GM18519 (cell line): ENCODE results near the gene B3GALT2.

Experiments used
- ATAC-seq: cut with Tn5 transposase; IDR thresholded peaks from one replicate; pipeline ENCODE4 v1.9.1; 2021; ENCODE audit warnings: mild to moderate bottlenecking, moderate library complexity; ENCODE audit not compliant: unreplicated experiment, low FRiP score

The B3GALT2 gene

GRCh38 chr1:193183019-193183627 is 3.3 kb downstream of the B3GALT2 start:
- ATAC-seq, result peak; percentile 63

- ATAC-seq, result no peak
Measured at GRCh38 chr1:193181985-193182384, 4.4 kb downstream of the B3GALT2 start.

DNA sequence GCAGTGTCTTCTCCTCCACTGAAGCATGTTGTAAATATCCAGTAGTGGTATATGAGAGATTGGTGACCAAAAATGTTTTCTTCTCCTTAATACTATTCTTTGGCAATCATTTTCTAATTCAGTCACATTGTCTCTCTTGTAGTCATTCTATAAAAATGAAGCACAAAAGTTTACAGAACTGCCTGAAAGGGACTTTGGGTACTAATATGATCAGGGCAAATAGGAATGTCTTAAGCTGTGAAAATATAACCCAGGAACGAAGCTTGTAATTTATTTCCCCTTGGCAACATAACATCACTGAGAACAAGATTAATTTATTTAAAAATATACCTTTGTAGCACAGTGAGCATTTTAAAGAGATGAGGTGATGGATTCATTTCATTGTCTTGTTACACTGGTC is 4.9 kb downstream of the B3GALT2 start:
- ATAC-seq, result no peak

GRCh38 chr1:193179094-193179493 is 7.3 kb downstream of the B3GALT2 start:
- no peak for ATAC-seq

- ATAC-seq, result no peak
Measured at GRCh38 chr1:193176788-193177187, 9.6 kb downstream of the B3GALT2 start.

DNA sequence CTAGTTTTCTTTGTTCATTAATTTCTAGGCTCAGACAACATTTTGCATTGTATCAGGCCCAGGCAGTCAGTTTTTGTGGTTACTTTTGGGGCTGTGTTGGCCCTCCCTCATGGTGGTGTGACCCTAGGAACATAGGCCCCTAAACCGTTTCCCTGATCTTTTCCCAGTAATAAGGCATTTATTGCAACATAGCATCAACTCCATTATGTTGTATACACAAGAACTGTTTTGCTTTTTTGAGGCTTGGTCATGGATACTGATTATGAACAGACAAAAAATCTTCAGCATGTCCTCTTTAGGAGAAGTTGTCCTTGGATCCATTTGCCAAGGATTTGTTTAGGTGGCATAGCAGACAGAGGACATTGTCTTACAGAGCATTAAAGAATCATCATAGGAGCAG is 10.3 kb downstream of the B3GALT2 start:
- no peak for ATAC-seq

DNA sequence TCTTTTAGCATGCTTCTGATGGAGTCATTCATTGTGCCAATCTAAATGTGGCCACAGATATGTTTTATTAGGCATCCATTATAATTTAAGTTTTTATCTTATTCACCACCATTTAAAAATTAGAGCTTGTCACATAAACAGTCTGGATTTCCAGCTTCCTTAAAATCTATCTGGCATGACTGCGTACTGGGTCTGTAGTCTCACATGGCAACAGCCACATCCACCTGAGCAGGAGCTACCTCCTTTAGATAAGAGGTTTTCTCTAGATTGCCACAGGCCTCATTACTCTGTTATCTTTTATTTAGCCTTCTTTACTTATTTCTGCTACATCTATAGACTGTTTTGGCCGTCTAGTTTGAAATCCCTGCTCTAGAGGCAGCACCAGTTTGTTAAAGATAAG is 29.1 kb downstream of the B3GALT2 start:
- no peak for ATAC-seq

DNA sequence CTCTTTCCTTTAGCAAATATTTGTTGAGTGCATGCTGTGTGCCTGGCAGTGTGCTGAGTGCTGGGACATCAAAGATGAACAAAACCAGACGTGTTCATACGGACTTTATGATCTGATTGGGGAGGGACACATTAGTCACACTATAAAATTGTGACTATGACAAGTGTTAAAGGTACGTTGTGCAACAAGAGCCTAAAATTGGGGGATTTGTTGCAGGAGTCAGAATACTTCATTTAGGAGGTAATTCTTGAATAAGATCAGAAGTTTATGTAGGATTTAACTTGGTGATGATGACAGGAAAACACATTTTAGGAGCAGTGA is 29.6 kb downstream of the B3GALT2 start:
- ATAC-seq, result no peak

GRCh38 chr1:193156117-193156821 is 30.1 kb downstream of the B3GALT2 start:
- no peak for ATAC-seq

DNA sequence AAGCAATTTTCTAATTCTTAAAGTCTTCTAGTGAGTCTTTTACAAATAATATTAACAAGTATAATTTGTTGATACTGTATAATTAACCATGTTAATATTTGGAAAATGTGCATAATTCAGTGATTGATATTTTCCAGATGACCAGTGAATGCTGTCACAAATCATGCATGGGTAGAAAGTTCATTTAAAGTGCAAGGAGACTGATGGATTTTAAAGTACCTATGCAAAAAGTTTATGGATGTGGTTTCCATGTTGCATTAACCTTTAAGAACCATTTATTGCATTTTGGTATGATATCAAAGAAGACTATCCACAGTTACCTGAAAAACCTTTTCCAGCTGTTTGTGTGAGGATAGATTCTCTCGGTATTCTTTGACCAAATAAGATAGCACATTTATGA is 41.4 kb downstream of the B3GALT2 start:
- ATAC-seq, result no peak

DNA sequence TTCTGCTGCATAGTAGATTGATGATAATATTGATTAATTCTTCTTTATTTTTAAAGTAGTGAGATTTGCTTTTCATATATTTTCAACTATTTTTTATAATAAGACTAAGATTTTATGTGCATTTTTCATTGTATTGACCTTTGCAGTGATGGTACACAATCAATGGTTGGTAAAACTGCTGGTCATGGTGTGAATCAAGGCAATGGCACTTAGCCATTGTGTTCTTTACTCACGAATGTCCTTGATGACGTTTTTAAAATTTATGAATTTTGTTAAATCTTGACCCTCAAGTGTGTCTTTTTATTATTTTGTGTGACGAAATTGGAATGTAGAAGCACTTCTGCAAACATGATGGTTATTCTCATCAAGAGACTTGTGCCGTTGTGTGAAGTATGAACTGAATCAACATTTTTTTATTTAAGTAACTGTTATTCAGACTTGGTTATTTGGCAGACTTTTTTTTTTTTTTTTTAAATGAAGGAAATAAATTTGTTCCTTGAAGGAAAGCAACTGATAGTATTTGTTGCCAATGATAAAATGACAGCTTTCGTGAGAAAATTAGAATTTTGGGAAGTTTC is 42.0 kb downstream of the B3GALT2 start:
- no peak for ATAC-seq

DNA sequence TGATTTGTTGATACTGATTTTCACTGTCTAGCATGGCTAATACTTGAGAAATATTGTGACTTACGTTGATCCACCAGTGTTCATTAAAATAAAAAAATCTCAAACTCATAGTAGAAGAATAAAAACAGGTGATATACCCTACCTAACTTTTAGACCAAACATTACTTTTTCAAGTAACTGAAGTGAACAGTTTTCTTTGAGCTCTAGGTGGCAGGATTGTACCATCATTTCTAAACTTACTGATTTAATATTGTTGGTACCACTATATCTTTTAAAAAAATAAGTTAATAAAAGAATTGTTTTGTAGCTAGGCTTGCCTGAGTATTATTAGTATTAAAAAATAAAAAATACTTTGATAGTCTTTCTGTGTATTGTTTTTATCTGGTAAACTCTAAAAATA is 43.1 kb downstream of the B3GALT2 start:
- no peak for ATAC-seq

DNA sequence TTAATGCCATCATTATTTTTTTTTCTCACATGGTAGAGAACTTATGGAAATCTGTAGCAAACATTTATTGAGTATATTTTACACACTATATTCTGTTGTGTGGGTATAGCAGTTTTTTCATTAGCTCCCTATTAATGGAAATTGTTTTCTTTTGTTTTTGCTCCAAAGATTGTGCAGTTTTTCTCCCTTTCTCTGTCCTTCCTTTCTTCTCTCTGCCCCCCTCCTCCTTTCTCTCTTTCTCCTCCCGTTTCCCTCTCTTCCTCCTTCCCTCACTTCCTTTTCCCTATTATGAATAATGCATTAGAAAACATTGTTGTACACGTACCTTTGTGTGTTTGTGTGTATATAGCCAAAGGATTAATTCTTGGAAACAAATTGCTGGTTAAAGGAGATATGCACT is 44.0 kb downstream of the B3GALT2 start:
- no peak for ATAC-seq

DNA sequence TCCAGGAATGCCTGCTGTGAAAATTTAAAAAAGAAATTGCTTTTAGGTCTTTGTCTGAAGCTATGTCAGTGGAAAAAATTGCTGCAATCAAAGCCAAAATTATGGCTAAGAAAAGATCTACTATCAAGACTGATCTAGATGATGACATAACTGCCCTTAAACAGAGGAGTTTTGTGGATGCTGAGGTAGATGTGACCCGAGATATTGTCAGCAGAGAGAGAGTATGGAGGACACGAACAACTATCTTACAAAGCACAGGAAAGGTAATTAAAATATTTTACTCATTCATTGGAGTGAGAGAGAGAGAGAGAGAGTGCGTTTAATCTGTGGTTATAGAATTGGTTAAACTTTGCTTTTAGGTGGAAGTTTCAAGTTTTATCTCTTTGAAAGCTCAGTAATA is 44.6 kb downstream of the B3GALT2 start:
- ATAC-seq, result no peak

DNA sequence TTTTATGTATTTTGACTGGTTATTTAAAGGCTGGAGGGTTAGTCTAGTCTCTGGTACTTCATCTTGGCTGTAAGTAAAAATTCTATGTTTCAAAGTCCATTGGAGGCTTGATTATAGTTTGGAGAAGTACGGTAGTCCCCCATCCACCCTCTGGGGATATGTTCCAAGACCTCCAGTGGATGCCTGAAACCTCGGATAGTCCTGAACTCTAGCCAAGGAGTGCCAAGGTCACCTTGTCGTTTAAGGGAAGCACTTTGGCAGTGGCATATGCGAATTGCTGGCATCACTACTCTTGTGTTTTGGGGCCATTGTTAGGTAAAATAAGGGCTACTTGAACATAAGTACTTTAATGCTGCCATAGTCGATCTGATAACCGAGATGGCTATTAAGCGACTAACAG is 46.2 kb downstream of the B3GALT2 start:
- ATAC-seq, result no peak

DNA sequence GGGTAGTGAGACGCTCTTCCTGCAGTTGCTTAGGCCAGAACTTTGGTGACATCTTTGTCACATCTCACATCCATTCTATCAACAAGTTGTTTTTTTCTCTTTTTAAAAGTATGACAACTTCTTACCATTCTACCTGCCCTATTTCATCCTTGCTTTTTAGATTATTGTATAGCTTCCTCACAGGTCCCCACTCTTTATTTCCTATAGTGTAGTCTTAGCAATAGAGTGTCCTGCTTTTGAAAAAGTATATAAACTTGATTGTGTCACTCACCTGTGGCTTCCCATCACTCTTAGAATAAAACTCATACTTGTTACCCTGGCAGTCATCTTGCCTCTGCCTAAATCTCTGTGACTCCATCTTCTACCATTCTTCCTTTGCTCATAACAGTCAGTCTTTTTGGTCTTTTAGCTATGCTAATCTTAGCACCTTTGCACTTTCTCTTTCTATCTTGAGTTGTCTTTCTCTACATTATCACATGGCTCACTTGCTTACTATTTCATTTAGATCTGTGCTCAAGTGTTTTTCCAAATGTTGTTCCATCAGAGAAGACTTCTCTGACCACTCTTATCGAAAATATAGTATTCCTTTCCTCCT is 55.0 kb downstream of the B3GALT2 start:
- ATAC-seq, result peak; percentile 64
